MCF 10A (cell line): ENCODE data around the gene MVB12B. TPM values are rescaled to one million over a fixed set of nuclear protein-coding genes. Genes with fewer than 3 reads are reported as not detected.
"Not testable (repeated sequence)": the region's sequence is repeated elsewhere in the genome, so short reads cannot be mapped to it uniquely, and the experiment has no call there.

Source experiments
- BruUV-seq: library from RNA; stranded (reverse); fragments of 400-500 nt; replicated peaks from 2 replicates; lab custom pipeline; 2021; lab: Mats Ljungman, UMichigan
- CTCF ChIA-PET: fragments of 300-600 bp; sonication (Branson Sonifier 250); formaldehyde crosslinking; extraction: SDS; loops from one replicate; lab custom pipeline; 2021; ENCODE audit warnings: antibody characterized with exemption, inconsistent platforms; lab: Yijun Ruan, JAX
- POLR2A ChIA-PET: fragments of 300-600, 350-650 bp; sonication (Branson Sonifier 250); formaldehyde crosslinking; extraction: SDS; loops from one replicate; lab custom pipeline; 2020; ENCODE audit warnings: antibody characterized with exemption, inconsistent platforms; lab: Yijun Ruan, JAX
- DNase-seq: peaks from one replicate; pipeline ENCODE4 v3.0.0-alpha.2; 2018; ENCODE audit not compliant: unreplicated experiment
- H3K27ac Mint-ChIP-seq: one replicate; pipeline ENCODE4 v1.8.0; 2022; ENCODE audit warnings: mild to moderate bottlenecking, low read depth, mixed read lengths; ENCODE audit not compliant: unreplicated experiment
- H3K27me3 Mint-ChIP-seq: one replicate; pipeline ENCODE4 v1.8.0; 2022; ENCODE audit warnings: mixed read lengths; ENCODE audit not compliant: insufficient read depth, unreplicated experiment
- H3K36me3 Mint-ChIP-seq: one replicate; pipeline ENCODE4 v1.8.0; 2022; ENCODE audit warnings: mild to moderate bottlenecking, moderate library complexity, mixed read lengths; ENCODE audit not compliant: insufficient read depth, unreplicated experiment
- H3K4me1 Mint-ChIP-seq: one replicate; pipeline ENCODE4 v1.8.0; 2022; ENCODE audit warnings: mixed read lengths; ENCODE audit not compliant: insufficient read depth, unreplicated experiment
- H3K4me3 Mint-ChIP-seq: one replicate; pipeline ENCODE4 v1.8.0; 2022; ENCODE audit warnings: mild to moderate bottlenecking, moderate library complexity, mixed read lengths; ENCODE audit not compliant: unreplicated experiment
- H3K9me3 Mint-ChIP-seq: one replicate; pipeline ENCODE4 v1.8.0; 2022; ENCODE audit warnings: mixed read lengths; ENCODE audit not compliant: unreplicated experiment
- intact Hi-C: fragments of 100-400 bp; cut with micrococcal nuclease; formaldehyde crosslinking; loops from 2 replicates; pipeline ENCODE4 v1.14.1; 2022
- total RNA-seq: library from RNA; stranded (reverse); gene quantifications from 2 replicates; pipeline ENCODE4 v1.2.3, GENCODE V29; 2022
- TF ChIP-seq, protein P1 (sequence below): fragments of 200-600 bp; IDR thresholded peaks from one replicate; pipeline ENCODE4 v1.8.0; 2022; ENCODE audit warnings: antibody characterized with exemption, mild to moderate bottlenecking; ENCODE audit not compliant: unreplicated experiment

Gene MVB12B
- total RNA-seq, 1 experiment from 2014 or later = 5.5 TPM

DNA sequence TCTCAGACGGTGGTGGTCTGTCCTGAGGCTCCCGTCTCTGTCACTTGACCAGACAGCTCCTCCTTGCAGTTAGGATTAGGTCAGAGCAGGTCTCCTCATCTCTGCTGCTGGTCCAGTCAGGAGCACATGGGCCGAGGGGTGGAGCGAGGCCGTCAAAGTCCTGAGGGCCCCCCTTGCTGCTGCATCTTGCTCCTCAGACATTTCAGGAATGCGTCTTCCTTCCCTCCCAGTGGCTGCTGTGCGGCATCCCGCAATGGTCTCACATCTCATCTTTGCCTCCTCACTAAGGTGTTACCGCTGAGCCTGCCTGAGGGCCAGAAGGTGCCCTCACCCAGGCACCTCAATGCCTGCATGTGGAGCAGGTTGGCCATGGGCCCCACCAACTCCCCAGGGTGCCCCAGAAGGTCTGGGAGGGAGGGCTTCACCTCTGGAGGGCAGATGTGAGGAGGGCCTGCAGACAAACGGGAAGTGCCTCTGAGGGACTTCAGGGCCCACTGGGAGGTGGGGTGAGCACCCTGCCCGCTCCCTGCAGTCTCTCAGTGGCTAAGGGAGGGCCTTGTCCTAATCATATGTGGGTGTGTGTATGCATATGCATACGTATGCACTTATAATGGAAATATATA is 149.4 kb downstream of the MVB12B start:
- Mint-ChIP-seq H3K9me3 (no peaks in the 10 kb centered on the region), H3K4me3 (no peak overlapping the region), H3K4me1 (peaks cover 13% of the 10 kb centered on the region), H3K27ac (no peak overlapping the region), H3K27me3 (no peaks in the 10 kb centered on the region), H3K36me3 (no peaks in the 10 kb centered on the region)
- TF ChIP-seq, protein P1, sequence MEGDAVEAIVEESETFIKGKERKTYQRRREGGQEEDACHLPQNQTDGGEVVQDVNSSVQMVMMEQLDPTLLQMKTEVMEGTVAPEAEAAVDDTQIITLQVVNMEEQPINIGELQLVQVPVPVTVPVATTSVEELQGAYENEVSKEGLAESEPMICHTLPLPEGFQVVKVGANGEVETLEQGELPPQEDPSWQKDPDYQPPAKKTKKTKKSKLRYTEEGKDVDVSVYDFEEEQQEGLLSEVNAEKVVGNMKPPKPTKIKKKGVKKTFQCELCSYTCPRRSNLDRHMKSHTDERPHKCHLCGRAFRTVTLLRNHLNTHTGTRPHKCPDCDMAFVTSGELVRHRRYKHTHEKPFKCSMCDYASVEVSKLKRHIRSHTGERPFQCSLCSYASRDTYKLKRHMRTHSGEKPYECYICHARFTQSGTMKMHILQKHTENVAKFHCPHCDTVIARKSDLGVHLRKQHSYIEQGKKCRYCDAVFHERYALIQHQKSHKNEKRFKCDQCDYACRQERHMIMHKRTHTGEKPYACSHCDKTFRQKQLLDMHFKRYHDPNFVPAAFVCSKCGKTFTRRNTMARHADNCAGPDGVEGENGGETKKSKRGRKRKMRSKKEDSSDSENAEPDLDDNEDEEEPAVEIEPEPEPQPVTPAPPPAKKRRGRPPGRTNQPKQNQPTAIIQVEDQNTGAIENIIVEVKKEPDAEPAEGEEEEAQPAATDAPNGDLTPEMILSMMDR = no peak
- DNase-seq = no peak
- ChIA-PET POLR2A (no interaction called here), CTCF (no interaction called here)
- intact Hi-C loops = no loop called here
- BruUV-seq = no TSS peak

DNA sequence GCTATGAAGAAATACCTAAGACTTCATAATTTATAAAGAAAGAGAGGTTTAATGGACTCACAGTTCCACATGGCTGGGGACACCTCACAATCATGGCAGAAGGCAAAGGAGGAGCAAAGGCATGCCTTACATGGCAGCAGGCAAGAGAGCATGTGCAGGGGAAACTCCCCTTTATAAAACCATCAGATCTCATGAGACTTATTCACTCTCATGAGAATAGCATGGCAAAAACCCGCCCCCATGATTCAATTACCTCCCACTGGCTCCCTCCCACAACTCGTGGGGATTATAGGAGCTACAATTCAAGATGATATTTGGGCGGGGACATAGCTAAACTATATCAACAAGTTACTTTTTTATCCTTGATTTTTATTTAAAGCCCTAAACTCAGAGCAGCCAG is 150.8 kb downstream of the MVB12B start:
- POLR2A ChIA-PET, CTCF ChIA-PET, H3K27ac Mint-ChIP-seq, H3K36me3 Mint-ChIP-seq, H3K4me3 Mint-ChIP-seq, H3K9me3 Mint-ChIP-seq, BruUV-seq, DNase-seq, H3K27me3 Mint-ChIP-seq, intact Hi-C loops: not testable (repeated sequence)
- peaks cover 13% of the 10 kb centered on the region for H3K4me1 Mint-ChIP-seq

GRCh38 chr9:126478216-126478981 is 151.8 kb downstream of the MVB12B start:
- CTCF ChIA-PET = no interaction called here
- POLR2A ChIA-PET = no interaction called here
- BruUV-seq = no TSS peak
- no peak overlapping the region for H3K4me3 Mint-ChIP-seq
- peaks cover 13% of the 10 kb centered on the region for H3K4me1 Mint-ChIP-seq
- no peaks in the 10 kb centered on the region for H3K27me3 Mint-ChIP-seq
- H3K27ac Mint-ChIP-seq = no peak overlapping the region
- TF ChIP-seq, protein P1 = no peak
- no peaks in the 10 kb centered on the region for H3K36me3 Mint-ChIP-seq
- DNase-seq = no peak
- intact Hi-C loops = no loop called here
- H3K9me3 Mint-ChIP-seq = no peaks in the 10 kb centered on the region

- ChIA-PET POLR2A (no interaction called here), CTCF (no interaction called here)
- no TSS peak for BruUV-seq
- TF ChIP-seq, protein P1 = no peak
- Mint-ChIP-seq H3K9me3 (no peaks in the 10 kb centered on the region), H3K27ac (no peak overlapping the region), H3K4me3 (no peak overlapping the region), H3K27me3 (no peaks in the 10 kb centered on the region), H3K36me3 (no peaks in the 10 kb centered on the region), H3K4me1 (peaks cover 7% of the 10 kb centered on the region)
- intact Hi-C loops = no loop called here
- no peak for DNase-seq
Observed at GRCh38 chr9:126479515-126479914, 152.9 kb downstream of the MVB12B start.
